Sigmoid colon (tissue), 4 donors: Measurements from ENCODE around the gene YEATS2.

Experiments
- POLR2A ChIP-seq, 2 donors: fragments of 450-650 bp; IDR thresholded peaks; one replicate each; pipeline ENCODE4 v1.6.1; 2016; ENCODE audit warnings: antibody characterized with exemption in 2 of 2, mild to moderate bottlenecking in 2 of 2, moderate library complexity in 2 of 2
- POLR2AphosphoS5 ChIP-seq, 4 donors: sonication (generic); formaldehyde crosslinking; IDR thresholded peaks; one replicate each; pipeline ENCODE4 v1.6.1; 2017; ENCODE audit warnings: antibody characterized with exemption in 4 of 4

GRCh38 chr3:183725387-183725786, 27.8 kb downstream of the YEATS2 start:
- TF ChIP-seq POLR2A (IDR thresholded peaks at IDR 0.05), result no peak
- no peak for TF ChIP-seq POLR2AphosphoS5 (IDR thresholded peaks at IDR 0.05)
